Measurements from ENCODE around the gene LGALS3BP. TPM values are rescaled to one million over a fixed set of nuclear protein-coding genes. Genes with fewer than 3 reads are reported as not detected.

The LGALS3BP gene
- total and polyA plus RNA-seq, 2 of the 8 experiments (the other 6 are each of a cell fraction or from before 2014, with no cell fraction given), result 56.1 to 61.6 TPM

DNA sequence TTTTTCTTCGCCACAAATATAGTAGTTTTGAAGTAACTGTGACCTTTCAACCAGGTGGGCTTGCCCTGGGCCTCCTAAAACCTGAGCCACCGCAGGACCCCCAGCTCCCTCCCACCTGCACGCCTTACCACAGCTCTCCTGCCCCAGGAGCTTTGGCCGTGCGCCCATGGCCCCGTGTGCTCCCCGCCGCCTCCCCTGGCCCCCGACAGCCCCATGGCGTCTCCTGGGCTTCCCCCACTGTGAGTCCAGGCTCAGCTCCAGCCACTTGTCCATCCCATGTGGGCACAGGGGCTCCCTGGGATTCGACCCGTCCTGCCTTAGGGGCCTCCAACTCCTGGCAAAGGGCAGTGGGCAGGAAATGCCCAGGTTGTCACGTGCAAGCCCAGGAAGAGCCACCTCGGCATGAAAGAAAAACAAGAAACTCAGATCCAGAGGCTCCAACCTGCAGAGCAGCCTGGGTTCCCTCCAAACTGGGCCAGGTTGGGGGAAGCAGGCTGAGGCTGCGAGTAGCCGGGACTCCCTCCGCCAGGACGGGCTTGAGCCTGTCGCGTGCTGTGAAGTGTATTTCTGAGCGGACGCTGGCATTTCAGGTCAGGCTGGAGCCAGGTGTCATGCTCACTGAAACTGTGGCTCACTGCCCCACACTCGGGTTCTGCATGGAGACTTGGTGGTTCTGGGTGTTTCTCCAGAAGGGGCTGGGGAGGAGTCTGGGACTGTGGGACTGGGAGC lies 5.8 kb downstream of the LGALS3BP start:
- Histone ChIP-seq H3K4me1 (replicated peaks in 1 of 4; ENCODE audit: control insufficient read depth in 3 of 4, insufficient read depth in 4 of 4, low read length in 3 of 4) (peaks cover 0 to 8% (median 6%) of the 10 kb centered on the region in 4 experiments; a peak in 4 of 7 replicates), H3K23me2 (ENCODE audit: low read depth, low read length) (no peaks in the 10 kb centered on the region), H4K8ac (ENCODE audit: extremely low read depth, insufficient read depth, low read length) (no peak overlapping the region), H2BK20ac (ENCODE audit: low read length) (no peak overlapping the region), H3K4ac (replicated peaks; ENCODE audit: insufficient read length, low read depth, low read length) (no peak overlapping the region), H3K79me2 (ENCODE audit: control insufficient read depth in 1 of 2, insufficient read depth in 2 of 2, low read length in 2 of 2) (no peaks in the 10 kb centered on the region; a peak in 1 of 4 replicates), H3K56ac (replicated peaks; ENCODE audit: insufficient read length, low read depth, low read length) (no peak overlapping the region), H3K27ac (ENCODE audit: low read depth, low read length) (no peak overlapping the region), H2BK120ac (replicated peaks; ENCODE audit: low read depth, low read length) (no peak overlapping the region), H3K9ac (replicated peaks in 1 of 4; ENCODE audit: extremely low read depth in 1 of 4, low read depth in 3 of 4, low read length in 3 of 4) (no peak overlapping the region), H3K4me3 (ENCODE audit: extremely low read depth in 1 of 4, insufficient read depth in 2 of 4, low read depth in 3 of 4, low read length in 4 of 4) (no peak overlapping the region), H3K79me1 (ENCODE audit: low read depth, low read length) (no peaks in the 10 kb centered on the region), H2BK5ac (ENCODE audit: low read depth, low read length) (no peak overlapping the region), H2BK12ac (ENCODE audit: low read depth, low read length) (peak overlapping the region; percentile 39; the same call in 1 of the 2 replicates), H3K9me3 (ENCODE audit: insufficient read depth in 2 of 2, low read depth in 1 of 2, low read length in 1 of 2) (no peaks in the 10 kb centered on the region), H4K91ac (replicated peaks; ENCODE audit: insufficient read length, low read length) (no peak overlapping the region), H3K4me2 (ENCODE audit: insufficient read depth in 1 of 2, low read depth in 2 of 2, low read length in 2 of 2) (no peak overlapping the region), H3K27me3 (replicated peaks in 1 of 4; ENCODE audit: control insufficient read depth in 3 of 4, extremely low read depth in 1 of 4, insufficient read depth in 3 of 4, low read length in 3 of 4) (no peaks in the 10 kb centered on the region), H3K23ac (ENCODE audit: insufficient read length) (no peak overlapping the region), H3K14ac (ENCODE audit: insufficient read length) (no peak overlapping the region), H2AK5ac (ENCODE audit: low read depth, low read length) (0 out of 2 replicates have a peak overlapping the region, but pooled peaks have one; percentile 30), H3K18ac (ENCODE audit: extremely low read depth, low read length) (no peak overlapping the region), H4K5ac (ENCODE audit: insufficient read length, low read depth, low read length) (no peak overlapping the region), H4K20me1 (replicated peaks in 1 of 2; ENCODE audit: control insufficient read depth in 1 of 2, insufficient read depth in 2 of 2, low read length in 2 of 2) (peaks cover 0 to 5% of the 10 kb centered on the region in 2 experiments), H2BK15ac (ENCODE audit: low read length) (peak overlapping the region; percentile 16; the same call in 1 of the 2 replicates), H2AFZ (ENCODE audit: low read length) (no peak overlapping the region), H3K36me3 (ENCODE audit: control insufficient read depth in 2 of 4, insufficient read depth in 4 of 4, low read length in 3 of 4) (no peaks in the 10 kb centered on the region; a peak in 2 of 8 replicates)
- no peak for FAIRE-seq
- DNase-seq (ENCODE audit: low read depth in 1 of 2, low spot score in 2 of 2), result no peak
- WGBS, 2 experiments (ENCODE audit: extremely low coverage in 1 of 2, insufficient coverage in 1 of 2, insufficient read length in 1 of 2, insufficient replicate concordance in 2 of 2, low coverage in 1 of 2, low lambda C conversion rate in 2 of 2, missing lambda C conversion rate in 1 of 2), result 85% methylated on average over 21 of the region's 23 CpGs; no CpG with 5 or more reads in 1 of the 2 experiments
- ChIA-PET POLR2A (ENCODE audit: partially characterized antibody) (interaction anchor here (0.7 kb wide), 1 partner anchor 81 kb away, joined by 3 read pairs; no protein-coding TSS in a partner anchor), CTCF (ENCODE audit: partially characterized antibody) (interaction anchor here (0.6 to 5.4 kb wide), 7 partner anchors 10 to 131 kb away, joined by 3 to 35 read pairs (median 4); no protein-coding TSS in a partner anchor)
- TF ChIP-seq KDM5A (IDR thresholded peaks at IDR 0.05; ENCODE audit: low read length), result no peak
- no peak for TF ChIP-seq EZH2 (IDR thresholded peaks at IDR 0.05; ENCODE audit: low read depth, low read length, severe bottlenecking)
- no peak for TF ChIP-seq SUZ12 (IDR thresholded peaks at IDR 0.05; ENCODE audit: low read length)

All from H1 (cell line).